H1 (cell line): ENCODE measurements around the gene TPO. TPM values are rescaled to one million over a fixed set of nuclear protein-coding genes. Genes with fewer than 3 reads are reported as not detected.

Source experiments
- CTCF ChIA-PET: fragments of 300-600 bp; sonication (Branson Sonifier 250); formaldehyde crosslinking; loops from one replicate; lab custom pipeline; 2021; ENCODE audit not compliant: partially characterized antibody; lab: Charles Lee
- POLR2A ChIA-PET: fragments of 300-600 bp; sonication (Branson Sonifier 250); formaldehyde crosslinking; loops from one replicate; lab custom pipeline; 2021; ENCODE audit warnings: inconsistent platforms; ENCODE audit not compliant: partially characterized antibody; lab: Charles Lee
- DNase-seq, 2 experiments: peaks; one replicate each; pipeline versions ENCODE4 v3.0.0 to v3.0.0-alpha.2; 2010 to 2022; ENCODE audit warnings: low spot score in 2 of 2, low read depth in 1 of 2, mixed read lengths in 1 of 2
- FAIRE-seq: peaks from 2 replicates; lab custom pipeline; 2011; peaks lifted over from hg19 to GRCh38; lab: Jason Lieb, UNC
- H2AFZ ChIP-seq: 2 replicates; pipeline ENCODE4 v1.8.1; 2012; ENCODE audit warnings: low read length, inconsistent platforms
- H2AK5ac ChIP-seq: 2 replicates; pipeline ENCODE4 v1.6.1; 2013; ENCODE audit warnings: low read depth, low read length
- H2BK120ac ChIP-seq: replicated peaks from 2 replicates; pipeline ENCODE3; 2013; ENCODE audit warnings: low read depth, low read length, inconsistent platforms
- H2BK12ac ChIP-seq: 2 replicates; pipeline ENCODE4 v1.6.1; 2013; ENCODE audit warnings: low read depth, low read length
- H2BK15ac ChIP-seq: 2 replicates; pipeline ENCODE4 v1.6.1; 2013; ENCODE audit warnings: low read length
- H2BK20ac ChIP-seq: 2 replicates; pipeline ENCODE4 v1.6.1; 2013; ENCODE audit warnings: low read length
- H2BK5ac ChIP-seq: 2 replicates; pipeline ENCODE4 v1.6.1; 2013; ENCODE audit warnings: low read depth, low read length
- H3K14ac ChIP-seq: 2 replicates; pipeline ENCODE4 v1.6.1; 2013; ENCODE audit warnings: inconsistent platforms; ENCODE audit not compliant: insufficient read length
- H3K18ac ChIP-seq: 2 replicates; pipeline ENCODE4 v1.6.1; 2013; ENCODE audit warnings: low read length; ENCODE audit errors: extremely low read depth
- H3K23ac ChIP-seq: 2 replicates; pipeline ENCODE4 v1.6.1; 2013; ENCODE audit warnings: inconsistent platforms; ENCODE audit not compliant: insufficient read length
- H3K23me2 ChIP-seq: 2 replicates; pipeline ENCODE4 v1.6.1; 2013; ENCODE audit warnings: low read depth, low read length
- H3K27ac ChIP-seq: 2 replicates; pipeline ENCODE4 v1.6.1; 2011; ENCODE audit warnings: low read depth, low read length, inconsistent platforms
- H3K27me3 ChIP-seq, 4 experiments: replicated peaks in 1 of 4; 1 replicate in 1 of 4; 2 replicates in 3 of 4; pipeline versions ENCODE4 v1.6.1 to v1.8.1; 2011 to 2013; ENCODE audit warnings: low read length in 3 of 4, mild to moderate bottlenecking in 3 of 4, inconsistent platforms in 2 of 4, mixed read lengths in 2 of 4, moderate library complexity in 1 of 4; ENCODE audit not compliant: control insufficient read depth in 3 of 4, insufficient read depth in 3 of 4; ENCODE audit errors: extremely low read depth in 1 of 4
- H3K36me3 ChIP-seq, 4 experiments: 2 replicates each; pipeline versions ENCODE4 v1.6.1 to v1.8.1; 2011 to 2013; ENCODE audit warnings: mild to moderate bottlenecking in 4 of 4, low read length in 3 of 4, moderate library complexity in 2 of 4, control low read depth in 1 of 4, inconsistent platforms in 1 of 4; ENCODE audit not compliant: insufficient read depth in 4 of 4, control insufficient read depth in 2 of 4
- H3K4ac ChIP-seq: replicated peaks from 2 replicates; pipeline ENCODE3; 2013; ENCODE audit warnings: low read length, low read depth, mixed read lengths, inconsistent platforms; ENCODE audit not compliant: insufficient read length
- H3K4me1 ChIP-seq, 4 experiments: replicated peaks in 1 of 4; 1 replicate in 1 of 4; 2 replicates in 3 of 4; pipeline versions ENCODE4 v1.6.1 to v1.8.1; 2011 to 2013; ENCODE audit warnings: low read length in 3 of 4, inconsistent platforms in 2 of 4, mixed read lengths in 1 of 4; ENCODE audit not compliant: insufficient read depth in 4 of 4, control insufficient read depth in 3 of 4
- H3K4me2 ChIP-seq, 2 experiments: 2 replicates each; pipeline versions ENCODE4 v1.6.1 to v1.8.1; 2011 to 2013; ENCODE audit warnings: low read depth in 2 of 2, low read length in 2 of 2, control low read depth in 1 of 2, inconsistent platforms in 1 of 2, mild to moderate bottlenecking in 1 of 2; ENCODE audit not compliant: insufficient read depth in 1 of 2
- H3K4me3 ChIP-seq, 4 experiments: fragments of 200-600, 300-600 bp in 1 of 4; sonication (generic), shearing (Covaris generic), sonication (Bioruptor Twin) in 1 of 4; 2 replicates each; pipeline versions ENCODE4 v1.5.1 to v1.8.1; 2011 to 2016; ENCODE audit warnings: low read length in 4 of 4, low read depth in 3 of 4, control low read depth in 2 of 4, inconsistent platforms in 2 of 4, mild to moderate bottlenecking in 2 of 4, mixed read lengths in 1 of 4, moderate library complexity in 1 of 4; ENCODE audit not compliant: insufficient read depth in 2 of 4; ENCODE audit errors: extremely low read depth in 1 of 4
- H3K56ac ChIP-seq: replicated peaks from 2 replicates; pipeline ENCODE3; 2013; ENCODE audit warnings: low read depth, mild to moderate bottlenecking, mixed read lengths, low read length, inconsistent platforms; ENCODE audit not compliant: insufficient read length
- H3K79me1 ChIP-seq: 2 replicates; pipeline ENCODE4 v1.6.1; 2013; ENCODE audit warnings: low read depth, low read length, control low read depth
- H3K79me2 ChIP-seq, 2 experiments: 2 replicates each; pipeline versions ENCODE4 v1.6.1 to v1.8.1; 2012 to 2013; ENCODE audit warnings: low read length in 2 of 2, mild to moderate bottlenecking in 2 of 2, inconsistent platforms in 1 of 2; ENCODE audit not compliant: insufficient read depth in 2 of 2, control insufficient read depth in 1 of 2
- H3K9ac ChIP-seq, 4 experiments: replicated peaks in 1 of 4; 1 replicate in 1 of 4; 2 replicates in 3 of 4; pipeline versions ENCODE4 v1.6.1 to v1.8.1; 2011 to 2013; ENCODE audit warnings: low read depth in 3 of 4, low read length in 3 of 4, control low read depth in 2 of 4, mild to moderate bottlenecking in 2 of 4, moderate library complexity in 2 of 4, inconsistent platforms in 1 of 4; ENCODE audit errors: extremely low read depth in 1 of 4
- H3K9me3 ChIP-seq, 2 experiments: 2 replicates each; pipeline versions ENCODE4 v1.6.1 to v1.8.1; 2012 to 2013; ENCODE audit warnings: mild to moderate bottlenecking in 2 of 2, moderate library complexity in 2 of 2, control low read depth in 1 of 2, inconsistent platforms in 1 of 2, low read depth in 1 of 2, low read length in 1 of 2, mixed read lengths in 1 of 2; ENCODE audit not compliant: insufficient read depth in 2 of 2
- H4K20me1 ChIP-seq, 2 experiments: replicated peaks in 1 of 2; 2 replicates each; pipeline versions ENCODE3 to v1.8.1; 2011 to 2013; ENCODE audit warnings: inconsistent platforms in 2 of 2, low read length in 2 of 2, mild to moderate bottlenecking in 1 of 2; ENCODE audit not compliant: insufficient read depth in 2 of 2, control insufficient read depth in 1 of 2
- H4K5ac ChIP-seq: 2 replicates; pipeline ENCODE4 v1.6.1; 2013; ENCODE audit warnings: low read length, low read depth, mixed read lengths, inconsistent platforms; ENCODE audit not compliant: insufficient read length
- H4K8ac ChIP-seq: 2 replicates; pipeline ENCODE4 v1.8.0; 2013; ENCODE audit warnings: mild to moderate bottlenecking, moderate library complexity, low read length, inconsistent platforms; ENCODE audit not compliant: insufficient read depth; ENCODE audit errors: extremely low read depth
- H4K91ac ChIP-seq: replicated peaks from 2 replicates; pipeline ENCODE3; 2013; ENCODE audit warnings: low read length, mixed read lengths, inconsistent platforms; ENCODE audit not compliant: insufficient read length
- EP300 ChIP-seq, 2 experiments: IDR thresholded peaks; 1 replicate in 1 of 2; 2 replicates in 1 of 2; pipeline ENCODE4 v1.6.1; 2011 to 2012; ENCODE audit warnings: low read depth in 2 of 2, low read length in 2 of 2, mild to moderate bottlenecking in 2 of 2, borderline replicate concordance in 1 of 2, inconsistent platforms in 1 of 2, moderate library complexity in 1 of 2
- WGBS, 2 experiments: shearing (Covaris generic) in 1 of 2; methylation state at CpG; one replicate each; pipeline versions ENCODE4 v1.1.6 to v1.1.7; 2013 to 2015; ENCODE audit warnings: low lambda C conversion rate in 2 of 2, mixed read lengths in 2 of 2, inconsistent platforms in 1 of 2, low coverage in 1 of 2, missing lambda C conversion rate in 1 of 2; ENCODE audit not compliant: insufficient replicate concordance in 2 of 2, insufficient coverage in 1 of 2, insufficient read length in 1 of 2; ENCODE audit errors: extremely low coverage in 1 of 2, missing lambda C conversion rate in 1 of 2; 5-methylcytosine and 5-hydroxymethylcytosine counted together
- polyA plus RNA-seq, 7 experiments: library from polyadenylated mRNA; depleted of rRNA in 3 of 7; stranded (reverse) in 5 of 7; unstranded in 2 of 7; fragments of >200 nt in 5 of 7; fragments of 200-250 nt in 2 of 7; gene quantifications; 1 replicate in 5 of 7; 2 replicates in 1 of 7; 4 replicates in 1 of 7; pipeline versions ENCODE4 v1.2.1 to v1.2.3, GENCODE V29; 2011 to 2013; ENCODE audit warnings: missing spikeins in 2 of 7, mixed read lengths in 2 of 7
- total RNA-seq: library from RNA; stranded (reverse); fragmentation: NEBNext Ultra II Directional; extraction: Animal tissue kit (Norgen Biotek cat#: 25700); gene quantifications from 2 replicates; pipeline ENCODE4 v1.2.1, GENCODE V29; 2021
- TF ChIP-seq, protein P1 (sequence below): IDR thresholded peaks from 2 replicates; pipeline ENCODE4 v1.6.1; 2011; ENCODE audit warnings: low read depth, mild to moderate bottlenecking, low read length; ENCODE audit not compliant: insufficient read depth

Gene TPO
- total and polyA plus RNA-seq, 2 of the 8 experiments (the other 6 are each of a cell fraction or from before 2014, with no cell fraction given), result not detected

- no peaks in the 10 kb centered on the region for H4K20me1 ChIP-seq
- no peak overlapping the region for H2BK5ac ChIP-seq
- no peaks in the 10 kb centered on the region for H3K27me3 ChIP-seq
- no peak overlapping the region for H2AK5ac ChIP-seq
- H2BK120ac ChIP-seq, result no peak overlapping the region
- H4K91ac ChIP-seq, result no peak overlapping the region
- no peak for FAIRE-seq
- WGBS, 2 experiments, result 90% methylated on average over 9 of the region's 9 CpGs; no CpG with 5 or more reads in 1 of the 2 experiments
- no peaks in the 10 kb centered on the region for H3K36me3 ChIP-seq
- no peak overlapping the region for H3K4me2 ChIP-seq
- TF ChIP-seq, protein P1, sequence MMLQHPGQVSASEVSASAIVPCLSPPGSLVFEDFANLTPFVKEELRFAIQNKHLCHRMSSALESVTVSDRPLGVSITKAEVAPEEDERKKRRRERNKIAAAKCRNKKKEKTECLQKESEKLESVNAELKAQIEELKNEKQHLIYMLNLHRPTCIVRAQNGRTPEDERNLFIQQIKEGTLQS, result no peak
- TF ChIP-seq EP300 (IDR thresholded peaks at IDR 0.05; ENCODE audit: borderline replicate concordance in 1 of 2, low read depth in 2 of 2, low read length in 2 of 2), result no peak
- ChIA-PET CTCF (interaction anchor here (1.0 to 1.4 kb wide), 2 partner anchors 45 to 50 kb away, joined by 3 to 4 read pairs; no protein-coding TSS in a partner anchor), POLR2A (no interaction called here)
- H3K18ac ChIP-seq, result no peak overlapping the region
- no peak overlapping the region for H3K9ac ChIP-seq
- no peak overlapping the region for H2AFZ ChIP-seq
- H3K14ac ChIP-seq, result no peak overlapping the region
- no peak overlapping the region for H4K5ac ChIP-seq
- no peak overlapping the region for H2BK20ac ChIP-seq
- H2BK12ac ChIP-seq, result no peak overlapping the region
- H3K79me1 ChIP-seq, result no peaks in the 10 kb centered on the region
- H2BK15ac ChIP-seq, result no peak overlapping the region
- H3K56ac ChIP-seq, result no peak overlapping the region
- no peak overlapping the region for H3K23ac ChIP-seq
- H3K23me2 ChIP-seq, result no peaks in the 10 kb centered on the region
- no peak overlapping the region for H3K4ac ChIP-seq
- H3K79me2 ChIP-seq, result no peaks in the 10 kb centered on the region
- H3K27ac ChIP-seq, result no peak overlapping the region
- no peak overlapping the region for H3K4me3 ChIP-seq
- no peaks in the 10 kb centered on the region for H3K4me1 ChIP-seq
- no peak for DNase-seq
- H4K8ac ChIP-seq, result no peak overlapping the region
- H3K9me3 ChIP-seq, result no peaks in the 10 kb centered on the region
Observed at GRCh38 chr2:1494906-1495305, 81.6 kb downstream of the TPO start.
